Jurkat, Clone E6-1 (cell line): Measurements from ENCODE around the gene CCER1.

Experiments used
- DNase-seq: peaks from one replicate; pipeline ENCODE4 v3.0.0-alpha.2; 2011; ENCODE audit warnings: low read depth, low spot score
- H3K4me3 ChIP-seq: 2 replicates; pipeline ENCODE4 v1.5.1; 2011; ENCODE audit warnings: mild to moderate bottlenecking, low read length, control low read depth, moderate library complexity

Gene CCER1

GRCh38 chr12:90936230-90937005, 18.6 kb downstream of the CCER1 start:
- no peak overlapping the region for H3K4me3 ChIP-seq
- peak; percentile 6 for DNase-seq

- no peak for DNase-seq
- no peak overlapping the region for H3K4me3 ChIP-seq
Observed at GRCh38 chr12:90925562-90925961, 29.4 kb downstream of the CCER1 start.

GRCh38 chr12:90924406-90924805, 30.6 kb downstream of the CCER1 start:
- no peak for DNase-seq
- no peak overlapping the region for H3K4me3 ChIP-seq

- H3K4me3 ChIP-seq: no peak overlapping the region
- no peak for DNase-seq
Observed at GRCh38 chr12:90922145-90922627, 32.8 kb downstream of the CCER1 start.

- DNase-seq: no peak
- no peak overlapping the region for H3K4me3 ChIP-seq
Observed at GRCh38 chr12:90921536-90921935, 33.4 kb downstream of the CCER1 start.

GRCh38 chr12:90920222-90920621, 34.8 kb downstream of the CCER1 start:
- H3K4me3 ChIP-seq: no peak overlapping the region
- no peak for DNase-seq

- H3K4me3 ChIP-seq: no peak overlapping the region
- DNase-seq: no peak
Observed at GRCh38 chr12:90917431-90917830, 37.5 kb downstream of the CCER1 start.

- no peak for DNase-seq
Observed at GRCh38 chr12:90916516-90916915, 38.5 kb downstream of the CCER1 start.

GRCh38 chr12:90915353-90915752, 39.6 kb downstream of the CCER1 start:
- no peak for DNase-seq
- H3K4me3 ChIP-seq: no peak overlapping the region

More at GRCh38 chr12:90916516-90916915, 38.5 kb downstream of the CCER1 start:
- H3K4me3 ChIP-seq: no peak overlapping the region

GRCh38 chr12:90910958-90911357, 44.0 kb downstream of the CCER1 start:
- DNase-seq: no peak
- no peak overlapping the region for H3K4me3 ChIP-seq

GRCh38 chr12:90909069-90909770, 45.8 kb downstream of the CCER1 start:
- DNase-seq: no peak
- H3K4me3 ChIP-seq: no peak overlapping the region

- no peak for DNase-seq
Observed at GRCh38 chr12:90908465-90908864, 46.5 kb downstream of the CCER1 start.

GRCh38 chr12:90905691-90906370, 49.1 kb downstream of the CCER1 start:
- H3K4me3 ChIP-seq: no peak overlapping the region
- DNase-seq: no peak

More at GRCh38 chr12:90908465-90908864, 46.5 kb downstream of the CCER1 start:
- H3K4me3 ChIP-seq: no peak overlapping the region

GRCh38 chr12:90902596-90902995, 52.4 kb downstream of the CCER1 start:
- H3K4me3 ChIP-seq: no peak overlapping the region

More at GRCh38 chr12:90902596-90902995, 52.4 kb downstream of the CCER1 start:
- no peak for DNase-seq
